Stomach (tissue), 4 donors: Measurements from ENCODE around the gene ARHGEF10L.

Experiments used
- EP300 ChIP-seq: sonication (generic); formaldehyde crosslinking; IDR thresholded peaks from one replicate; pipeline ENCODE4 v1.6.1; 2017; ENCODE audit warnings: antibody characterized with exemption
- TF ChIP-seq, protein P1 (sequence below), 7 experiments: fragments of 450-650 bp in 4 of 7; fragments of 200-600 bp in 3 of 7; sonication (generic) in 3 of 7; IDR thresholded peaks; one replicate each; pipeline ENCODE4 v1.5.1; 2016 to 2019; ENCODE audit warnings: antibody characterized with exemption in 7 of 7, control low read depth in 2 of 7, mild to moderate bottlenecking in 1 of 7

DNA sequence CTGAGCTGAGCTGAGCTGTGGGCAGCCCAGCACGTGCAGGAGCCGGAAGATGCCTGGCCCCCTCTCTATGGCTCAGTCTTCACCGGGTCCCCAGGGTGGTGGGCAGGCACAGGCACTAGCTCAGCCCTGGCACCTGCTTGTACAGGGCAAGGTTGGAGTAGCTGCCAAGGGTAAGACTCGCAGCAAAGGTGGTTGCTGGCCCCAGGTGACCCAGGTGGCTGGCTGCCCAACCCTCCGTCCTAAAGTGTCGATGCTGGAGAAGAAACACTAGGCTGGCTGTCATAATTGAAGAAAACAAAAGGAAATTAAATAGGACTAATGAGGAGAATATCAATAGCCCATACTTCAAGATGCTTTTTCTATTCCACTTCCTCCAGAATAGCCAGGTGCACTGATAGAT, 138.5 kb downstream of the ARHGEF10L start:
- TF ChIP-seq, protein P1, sequence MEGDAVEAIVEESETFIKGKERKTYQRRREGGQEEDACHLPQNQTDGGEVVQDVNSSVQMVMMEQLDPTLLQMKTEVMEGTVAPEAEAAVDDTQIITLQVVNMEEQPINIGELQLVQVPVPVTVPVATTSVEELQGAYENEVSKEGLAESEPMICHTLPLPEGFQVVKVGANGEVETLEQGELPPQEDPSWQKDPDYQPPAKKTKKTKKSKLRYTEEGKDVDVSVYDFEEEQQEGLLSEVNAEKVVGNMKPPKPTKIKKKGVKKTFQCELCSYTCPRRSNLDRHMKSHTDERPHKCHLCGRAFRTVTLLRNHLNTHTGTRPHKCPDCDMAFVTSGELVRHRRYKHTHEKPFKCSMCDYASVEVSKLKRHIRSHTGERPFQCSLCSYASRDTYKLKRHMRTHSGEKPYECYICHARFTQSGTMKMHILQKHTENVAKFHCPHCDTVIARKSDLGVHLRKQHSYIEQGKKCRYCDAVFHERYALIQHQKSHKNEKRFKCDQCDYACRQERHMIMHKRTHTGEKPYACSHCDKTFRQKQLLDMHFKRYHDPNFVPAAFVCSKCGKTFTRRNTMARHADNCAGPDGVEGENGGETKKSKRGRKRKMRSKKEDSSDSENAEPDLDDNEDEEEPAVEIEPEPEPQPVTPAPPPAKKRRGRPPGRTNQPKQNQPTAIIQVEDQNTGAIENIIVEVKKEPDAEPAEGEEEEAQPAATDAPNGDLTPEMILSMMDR (IDR thresholded peaks at IDR 0.05): no peak
- no peak for TF ChIP-seq EP300
